NCI-H345 treated with DMSO at 0.1 percent for 48 hours (cell line): ENCODE measurements around the gene MUC5B.

ENCODE experiments used
- DNase-seq: peaks from one replicate; lab custom pipeline; 2025; ENCODE audit not compliant: unreplicated experiment; lab: John Stamatoyannopoulos, UW

Gene MUC5B

DNA sequence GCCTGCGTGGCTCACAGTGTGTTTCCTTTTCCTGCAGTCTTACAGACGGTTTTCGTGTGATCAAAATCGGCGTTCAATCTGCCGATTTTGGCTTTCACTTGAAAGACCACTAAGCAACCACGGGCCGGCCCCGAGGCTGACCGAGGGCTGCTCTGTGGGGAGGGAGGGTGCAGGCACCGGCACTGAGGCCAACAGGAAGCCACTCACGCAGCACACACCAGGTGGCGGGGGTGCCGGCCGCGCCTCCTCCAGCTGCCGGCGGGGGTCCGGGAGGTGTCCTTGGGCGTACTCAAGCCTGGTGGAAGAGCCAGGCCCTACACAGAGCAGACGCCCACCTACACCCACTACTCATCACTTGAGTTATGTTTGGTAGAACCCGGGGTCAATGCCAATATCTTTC, 72.2 kb downstream of the MUC5B start:
- no peak for DNase-seq

- DNase-seq: no peak
Observed at GRCh38 chr11:1295591-1295990, 72.7 kb downstream of the MUC5B start.

GRCh38 chr11:1296287-1296686, 73.4 kb downstream of the MUC5B start:
- DNase-seq: no peak

- DNase-seq: no peak
Observed at GRCh38 chr11:1297011-1297575, 74.2 kb downstream of the MUC5B start.

DNA sequence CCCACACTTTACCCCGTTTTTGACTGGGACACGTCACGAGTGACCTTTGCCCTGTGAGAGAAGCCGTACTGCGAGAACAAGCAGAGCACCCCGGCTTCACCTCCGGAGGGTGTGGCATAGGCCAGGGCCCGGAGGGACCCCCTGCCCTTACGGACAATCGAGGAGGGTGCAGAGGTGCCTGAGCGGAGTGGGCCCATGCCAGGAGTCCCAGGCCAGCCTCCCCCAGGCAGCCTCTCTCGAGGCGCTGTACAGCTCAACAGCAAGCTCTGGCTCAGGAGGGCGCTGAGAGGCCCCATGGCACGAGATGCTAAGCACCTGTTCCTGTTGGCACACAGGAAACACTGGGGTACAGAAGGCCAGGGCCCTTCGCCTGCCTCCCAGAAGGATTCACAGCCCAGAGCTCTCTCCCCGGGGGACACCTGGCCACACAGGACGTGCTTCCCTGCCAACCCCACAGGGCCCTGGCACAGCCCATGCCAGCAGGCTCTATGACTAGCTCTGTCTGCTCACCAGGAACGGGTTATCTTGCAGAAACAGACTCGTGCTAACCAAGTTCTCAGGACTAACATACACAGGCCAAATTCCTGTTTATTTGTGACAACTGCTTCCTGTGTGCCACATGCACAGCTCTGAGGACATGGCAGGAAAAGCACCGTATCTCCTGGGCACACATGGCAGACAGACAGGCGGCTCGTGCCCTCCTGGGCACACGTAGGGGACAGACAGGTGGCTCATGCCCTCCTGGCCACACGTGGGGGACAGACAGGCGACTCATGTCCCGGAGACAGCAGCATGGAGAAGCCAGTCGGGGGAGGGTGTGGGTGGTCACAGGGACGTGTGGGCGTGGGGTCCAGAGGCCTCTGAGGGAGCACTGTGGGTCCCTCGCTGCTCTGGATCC, 75.0 kb downstream of the MUC5B start:
- no peak for DNase-seq

DNA sequence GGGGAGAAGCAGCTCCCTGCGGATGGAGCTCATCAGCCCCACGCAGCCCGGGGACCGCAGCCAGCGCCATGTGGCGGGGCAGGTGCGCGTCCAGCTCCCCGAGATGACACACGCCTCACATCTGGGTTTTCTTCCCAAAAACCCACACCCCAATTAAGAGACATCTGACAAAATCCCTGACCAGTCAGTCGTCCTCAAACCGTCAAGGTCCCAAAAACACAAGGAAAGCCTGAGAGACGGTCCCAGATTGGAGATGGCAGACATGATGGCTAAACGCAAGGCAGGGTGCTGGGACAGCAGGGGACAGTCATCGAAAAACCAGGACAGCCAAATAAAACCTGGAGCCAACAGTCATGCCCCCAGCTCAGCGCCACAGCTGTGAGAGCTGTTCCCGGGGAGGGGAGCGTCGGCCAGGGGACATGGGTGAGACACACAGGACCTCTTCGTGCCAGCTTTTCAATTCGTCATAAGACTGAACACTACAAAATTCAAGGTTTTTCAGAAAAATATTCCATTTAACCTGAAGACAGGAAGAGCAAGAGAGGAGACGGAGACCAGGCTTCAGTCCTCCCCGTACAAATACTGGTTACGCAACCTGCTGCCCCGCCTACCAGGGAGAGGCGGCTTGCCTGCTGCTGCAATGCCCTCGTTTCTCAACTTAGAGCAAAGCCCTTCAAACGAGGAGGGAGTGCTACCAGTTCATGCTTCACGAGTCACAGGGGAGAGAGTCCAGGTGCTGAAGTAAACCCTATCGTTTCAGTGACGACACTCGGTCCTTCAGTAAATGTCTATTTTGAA, 76.0 kb downstream of the MUC5B start:
- DNase-seq: peak; percentile 50

DNA sequence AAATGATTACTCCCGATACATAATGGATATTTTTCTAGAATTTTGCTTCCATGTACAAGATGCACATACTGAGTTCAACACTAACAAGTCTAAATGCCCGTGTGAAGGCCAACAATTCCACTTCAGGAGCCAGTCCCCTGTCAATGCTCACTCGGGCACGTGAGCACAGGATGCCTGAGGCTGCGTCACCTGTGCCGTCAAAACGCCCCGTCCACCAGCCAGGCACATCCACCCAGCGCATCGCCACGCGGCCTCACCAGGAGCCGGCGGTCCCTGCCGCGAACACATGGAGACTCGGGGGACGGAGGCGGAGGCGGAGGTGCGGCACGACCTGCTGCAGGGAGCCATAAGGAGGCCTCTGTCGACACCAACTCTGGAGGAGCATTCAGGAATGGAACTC, 76.8 kb downstream of the MUC5B start:
- no peak for DNase-seq

DNA sequence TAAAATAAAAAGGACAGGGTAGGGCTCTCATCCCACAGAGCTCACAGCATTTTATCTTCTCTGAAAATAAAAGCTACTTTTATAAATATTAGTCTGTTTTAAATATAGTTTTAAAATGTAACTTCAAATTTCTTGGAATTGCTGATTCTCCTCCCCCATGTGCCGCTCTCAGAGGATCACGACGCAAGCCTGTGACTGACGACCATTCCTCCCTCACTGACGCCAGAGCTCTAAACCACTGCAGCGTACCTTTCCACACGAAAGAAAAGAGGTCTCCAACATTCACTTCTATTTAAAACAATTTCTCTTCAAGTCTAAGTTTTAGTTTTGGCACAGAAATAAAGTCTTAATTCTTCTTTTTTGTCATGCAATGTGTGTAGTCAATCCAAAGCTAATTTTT, 77.3 kb downstream of the MUC5B start:
- no peak for DNase-seq

DNA sequence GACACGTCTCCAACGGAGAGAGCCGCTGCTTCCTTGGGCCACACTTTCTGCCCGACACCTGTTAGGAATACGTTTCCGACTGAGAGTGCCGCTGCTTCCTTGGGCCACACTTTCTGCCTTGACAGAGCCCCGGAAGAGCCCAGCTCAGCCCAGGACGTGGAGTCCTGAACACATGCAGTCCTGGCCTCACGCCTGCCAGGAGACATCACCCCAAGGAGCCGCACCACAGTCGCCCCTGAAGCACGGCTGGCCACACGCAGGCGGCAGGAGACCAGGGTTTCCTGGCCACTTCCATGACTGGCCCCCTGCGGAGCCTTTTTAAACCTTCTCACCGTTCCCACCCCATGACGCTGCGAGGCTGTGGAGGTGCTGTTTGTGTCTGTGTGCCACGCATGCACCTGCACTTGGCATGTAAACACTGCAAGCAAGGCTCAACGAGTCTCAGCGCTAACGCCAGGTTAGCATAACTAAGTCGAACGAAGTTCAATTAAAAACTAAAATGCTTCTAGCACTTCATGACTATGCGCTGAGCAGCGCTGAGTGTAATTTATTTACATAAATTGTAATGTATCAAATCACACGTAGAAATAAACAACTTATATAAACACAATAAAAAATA, 77.8 kb downstream of the MUC5B start:
- DNase-seq: peak; percentile 58

DNA sequence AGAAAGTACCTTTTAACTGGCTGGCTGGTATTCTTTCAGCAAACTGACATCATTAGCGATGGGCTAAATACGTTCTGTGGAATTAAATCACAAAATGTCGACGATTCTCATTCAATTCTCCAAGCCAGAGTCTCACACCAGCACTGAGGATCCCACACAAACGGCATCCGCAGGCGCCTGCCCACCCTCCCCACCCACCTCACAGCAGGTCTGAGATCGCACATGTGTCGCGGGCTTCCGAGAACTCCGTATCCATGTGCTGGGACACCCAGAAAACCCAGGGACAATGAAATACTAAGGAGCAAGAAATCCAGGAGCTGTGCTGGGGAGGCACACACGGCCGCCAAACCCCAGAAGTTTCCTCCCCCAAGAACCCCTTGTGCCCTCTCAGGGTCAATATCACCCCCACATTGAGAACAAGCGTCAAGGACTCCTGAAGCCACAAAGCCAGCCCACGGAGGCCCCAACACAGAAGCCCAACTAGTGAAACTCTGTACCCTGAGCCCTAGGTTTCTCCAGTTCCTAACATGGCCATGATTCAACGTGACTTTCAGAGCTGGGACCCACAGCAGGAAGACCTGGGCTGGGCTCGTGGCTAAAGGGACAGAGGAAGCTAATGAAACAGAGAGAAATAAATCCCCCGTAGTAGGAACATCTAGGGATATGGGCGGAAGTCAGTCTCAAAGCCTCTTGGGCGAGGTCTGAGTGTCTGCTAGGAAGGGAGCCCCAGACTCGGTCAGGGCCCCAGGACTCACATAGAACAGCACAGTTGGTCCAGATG, 78.5 kb downstream of the MUC5B start:
- DNase-seq: no peak

GRCh38 chr11:1302041-1302460, 79.2 kb downstream of the MUC5B start:
- no peak for DNase-seq

GRCh38 chr11:1302461-1303125, 79.7 kb downstream of the MUC5B start:
- no peak for DNase-seq

DNA sequence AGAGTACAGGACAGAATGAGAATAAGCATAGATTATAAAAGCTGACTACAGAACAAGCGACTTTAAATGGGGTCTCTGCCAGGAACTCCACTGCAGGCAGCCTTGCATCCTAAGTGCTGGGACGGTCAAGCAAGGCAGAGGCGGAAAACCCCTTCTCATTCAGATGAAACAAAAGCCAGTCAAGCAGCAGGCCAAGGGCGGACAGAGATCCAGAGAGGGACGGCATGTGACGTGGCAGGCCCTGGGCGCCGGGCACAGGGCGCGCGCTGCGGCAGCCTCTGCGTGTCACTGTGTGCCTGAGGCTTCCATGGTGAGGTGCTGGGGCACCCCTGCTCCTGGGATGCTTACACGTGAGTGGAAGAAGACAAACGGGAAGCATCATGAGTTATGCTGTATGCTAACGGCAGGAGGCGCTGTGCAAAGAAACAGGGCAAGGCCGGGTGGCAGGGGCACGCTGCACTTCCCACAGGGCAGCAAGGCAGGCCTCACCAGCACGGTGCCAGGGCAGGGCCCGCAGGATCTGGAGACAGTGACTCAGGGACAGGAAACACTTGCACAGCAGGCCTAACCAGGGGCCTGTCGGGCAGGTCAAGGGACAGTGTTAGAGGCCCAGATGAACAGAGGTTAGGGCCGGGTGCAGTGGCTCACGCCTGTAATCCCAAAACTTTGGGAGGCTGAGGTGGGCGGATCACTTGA, 80.4 kb downstream of the MUC5B start:
- DNase-seq: no peak

GRCh38 chr11:1303973-1304372, 81.1 kb downstream of the MUC5B start:
- DNase-seq: no peak

DNA sequence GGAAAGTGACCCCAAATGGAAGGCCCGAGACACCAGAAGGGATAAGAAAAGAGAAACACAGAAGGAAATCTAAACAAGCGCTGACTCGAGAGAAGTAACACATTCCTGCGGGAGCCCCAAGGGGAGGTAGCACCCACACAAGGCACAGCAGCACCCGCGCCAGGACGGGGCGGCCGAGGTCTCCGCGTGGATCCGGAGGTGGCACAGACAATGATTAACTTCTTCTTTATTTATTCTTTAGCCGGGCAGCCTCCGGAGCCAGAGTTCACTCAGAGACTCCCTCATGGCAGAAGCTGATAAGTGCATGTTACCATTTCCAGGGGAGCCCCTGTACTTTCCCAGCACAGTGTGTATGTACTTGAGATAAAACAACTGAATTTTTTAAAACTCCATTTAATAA, 81.5 kb downstream of the MUC5B start:
- DNase-seq: no peak

DNA sequence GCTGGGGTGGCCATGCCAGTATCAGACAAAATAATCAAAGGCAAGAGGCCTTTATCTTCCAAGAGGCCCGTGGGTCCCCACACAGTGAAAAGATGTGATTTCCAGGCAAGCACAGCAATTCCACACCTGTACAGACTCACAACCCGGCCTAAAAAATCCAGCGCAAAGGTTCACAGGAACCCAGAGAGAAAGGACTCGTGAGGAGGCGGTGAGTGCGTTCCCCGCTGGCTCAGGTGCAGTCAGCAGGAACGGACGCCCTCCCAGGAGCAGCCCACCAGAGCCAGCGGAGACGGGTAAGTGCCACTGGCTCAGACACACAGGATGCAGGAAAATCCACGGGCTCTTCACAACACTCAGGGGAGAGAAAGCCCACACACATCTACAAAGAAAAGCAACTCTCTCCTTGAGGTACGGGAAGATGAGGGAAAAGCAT, 82.2 kb downstream of the MUC5B start:
- no peak for DNase-seq

DNA sequence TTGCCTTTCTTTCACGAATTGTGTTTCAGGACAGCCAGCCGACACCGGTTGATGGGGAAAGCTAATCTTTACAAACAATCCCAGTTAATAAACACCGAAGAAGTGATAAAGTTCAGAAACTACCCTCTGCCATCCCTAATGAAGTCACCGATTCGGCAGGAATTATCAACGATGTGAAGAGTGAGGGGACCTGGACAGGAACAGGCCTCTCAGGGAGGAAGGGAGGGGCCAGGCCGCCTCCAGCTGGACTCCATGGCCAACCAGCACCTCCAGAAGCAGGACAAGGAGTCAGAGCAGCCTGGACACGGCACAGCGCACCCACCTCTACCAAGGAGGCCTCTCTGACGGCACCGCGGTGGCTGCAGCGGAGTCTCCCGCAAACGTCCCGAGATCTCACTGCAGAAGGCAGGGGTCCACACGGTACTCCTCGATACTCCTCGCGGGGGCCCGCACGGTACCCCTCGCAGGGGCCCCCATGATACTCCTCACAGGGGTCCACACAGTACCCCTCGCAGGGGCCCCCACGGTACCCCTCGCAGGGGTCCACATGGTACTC, 82.7 kb downstream of the MUC5B start:
- DNase-seq: no peak

- DNase-seq: no peak
Observed at GRCh38 chr11:1306186-1307162, 83.6 kb downstream of the MUC5B start.
